Left lung (tissue), 10 donors: ENCODE results near the gene CNBP. TPM values are rescaled to one million over a fixed set of nuclear protein-coding genes. Genes with fewer than 3 reads are reported as not detected.
"Not testable (repeated sequence)": the region's sequence is repeated elsewhere in the genome, so short reads cannot be mapped to it uniquely, and the experiment has no call there.

ENCODE experiments used
- ATAC-seq: fragments of 200-7000 bp; cut with Tn5 transposase; one replicate; pipeline ENCODE4 v1.9.1; 2020; ENCODE audit warnings: moderate library complexity
- DNase-seq, 4 donors: peaks; one replicate each; pipeline ENCODE4 v3.0.0-alpha.2; 2013 to 2020
- H3K27ac ChIP-seq, 2 donors: fragments of 200-600 bp; sonication (generic) in 1 of 2; one replicate each; pipeline versions ENCODE4 v1.5.0 to v1.8.0; 2020 to 2021
- H3K27me3 ChIP-seq, 2 donors: fragments of 200-600 bp; sonication (generic) in 1 of 2; one replicate each; pipeline versions ENCODE4 v1.5.0 to v1.8.0; 2020 to 2021
- H3K36me3 ChIP-seq, 2 donors: fragments of 200-600 bp; sonication (generic) in 1 of 2; one replicate each; pipeline versions ENCODE4 v1.5.0 to v1.8.0; 2020 to 2021
- H3K4me1 ChIP-seq, 2 donors: fragments of 200-600 bp; one replicate each; pipeline ENCODE4 v1.8.0; 2021
- H3K4me3 ChIP-seq, 2 donors: fragments of 200-600 bp; sonication (generic) in 1 of 2; one replicate each; pipeline versions ENCODE4 v1.5.0 to v1.8.0; 2020 to 2021; ENCODE audit warnings: mild to moderate bottlenecking in 1 of 2
- H3K9me3 ChIP-seq, 2 donors: fragments of 200-600 bp; sonication (generic) in 1 of 2; one replicate each; pipeline versions ENCODE4 v1.5.0 to v1.8.0; 2020 to 2021
- CTCF ChIP-seq, 2 donors: fragments of 200-600 bp; sonication (generic) in 1 of 2; IDR thresholded peaks; one replicate each; pipeline versions ENCODE4 v1.5.0 to v1.8.0; 2021; ENCODE audit warnings: antibody characterized with exemption in 2 of 2
- intact Hi-C, 2 donors: fragments of 100-400 bp; cut with DNase I; formaldehyde crosslinking; loops; one replicate each; pipeline versions ENCODE4 v1.11.2 to v1.14.2; 2022
- polyA plus RNA-seq, 6 donors: library from polyadenylated mRNA; unstranded; fragments of 120-200 nt; gene quantifications; one replicate each; pipeline ENCODE4 v1.2.1, GENCODE V29; 2013; ENCODE audit not compliant: insufficient read length in 6 of 6
- total RNA-seq, 2 donors: library from RNA; stranded (reverse); fragmentation: NEBNext Ultra II Directional; extraction: Animal tissue kit (Norgen Biotek cat#: 25700); gene quantifications; one replicate each; pipeline ENCODE4 v1.2.1, GENCODE V29; 2021
- donor health status: DM: no; HTN: yes; CAD: no.
- donor health status: DM: no; HTN: no; CAD: no.

CNBP gene
- total and polyA plus RNA-seq, 8 donors, result 221 to 450 (median 417) TPM

GRCh38 chr3:129230311-129231019 lies 46.8 kb upstream of the CNBP start:
- peak overlapping the region; percentile 69 to 94 for H3K27ac ChIP-seq
- no peaks in the 10 kb centered on the region for H3K27me3 ChIP-seq
- no peak for TF ChIP-seq CTCF (IDR thresholded peaks at IDR 0.05)
- no peaks in the 10 kb centered on the region for H3K9me3 ChIP-seq
- ATAC-seq (peak; percentile 62), DNase-seq (peak in 1 of 4 donors; percentile 59)
- peaks cover 3 to 89% of the 10 kb centered on the region in 2 donors for H3K4me1 ChIP-seq
- H3K4me3 ChIP-seq, result peak overlapping the region in 1 of 2 donors; percentile 10
- no peaks in the 10 kb centered on the region for H3K36me3 ChIP-seq
- intact Hi-C loops, result no loop called here

- no peaks in the 10 kb centered on the region for H3K9me3 ChIP-seq
- peaks cover 3 to 89% of the 10 kb centered on the region in 2 donors for H3K4me1 ChIP-seq
- no peaks in the 10 kb centered on the region for H3K36me3 ChIP-seq
- ATAC-seq (no peak), DNase-seq (peak in 1 of 4 donors; percentile 44)
- no peaks in the 10 kb centered on the region for H3K27me3 ChIP-seq
- no peak for TF ChIP-seq CTCF (IDR thresholded peaks at IDR 0.05)
- no peak overlapping the region for H3K4me3 ChIP-seq
- H3K27ac ChIP-seq, result peak overlapping the region; percentile 77 to 94
- intact Hi-C loops, result no loop called here
These were observed 45.3 kb upstream of the CNBP start for GRCh38 chr3:129228891-129229585.

GRCh38 chr3:129226374-129226773 lies 42.7 kb upstream of the CNBP start:
- Histone ChIP-seq H3K9me3 (no peaks in the 10 kb centered on the region), H3K27ac (peak overlapping the region; percentile 85 to 94), H3K36me3 (no peaks in the 10 kb centered on the region), H3K4me1 (peaks cover 3 to 74% of the 10 kb centered on the region in 2 donors), H3K4me3 (no peak overlapping the region), H3K27me3 (no peaks in the 10 kb centered on the region)
- no peak for TF ChIP-seq CTCF (IDR thresholded peaks at IDR 0.05)
- peak in 2 of 4 donors; percentile 85 to 90 for DNase-seq
- intact Hi-C loops, result no loop called here
- ATAC-seq, result peak; percentile 64

- peaks cover 3 to 63% of the 10 kb centered on the region in 2 donors for H3K4me1 ChIP-seq
- H3K9me3 ChIP-seq, result no peaks in the 10 kb centered on the region
- H3K4me3 ChIP-seq, result peak overlapping the region in 1 of 2 donors; percentile 3
- no peaks in the 10 kb centered on the region for H3K36me3 ChIP-seq
- DNase-seq (peak; percentile 59 to 91 (median 84)), ATAC-seq (peak; percentile 92)
- H3K27ac ChIP-seq, result peak overlapping the region; percentile 85 to 94
- TF ChIP-seq CTCF (IDR thresholded peaks at IDR 0.05), result no peak
- H3K27me3 ChIP-seq, result no peaks in the 10 kb centered on the region
- intact Hi-C loops, result no loop called here
These were observed 41.3 kb upstream of the CNBP start for GRCh38 chr3:129224984-129225393.

GRCh38 chr3:129224387-129224786 lies 40.7 kb upstream of the CNBP start:
- intact Hi-C loops, H3K9me3 ChIP-seq, H3K4me3 ChIP-seq, DNase-seq, H3K27me3 ChIP-seq, H3K36me3 ChIP-seq, ATAC-seq: not testable (repeated sequence)
- Histone ChIP-seq H3K4me1 (peaks cover 3 to 57% of the 10 kb centered on the region in 2 donors), H3K27ac (peak overlapping the region; percentile 85 to 94)
